Central memory CD8-positive, alpha-beta T cell (primary cell): ENCODE results near the gene ANKRD11.
"Not testable (repeated sequence)": the region's sequence is repeated elsewhere in the genome, so short reads cannot be mapped to it uniquely, and the experiment has no call there.

Experiments
- ATAC-seq: fragments of 150-1000 bp; cut with Tn5 transposase; replicated peaks from 2 replicates; pipeline ENCODE4 v1.10.0; 2022; ENCODE audit warnings: mild to moderate bottlenecking, moderate FRiP score, moderate number of reproducible peaks; ENCODE audit not compliant: poor library complexity, severe bottlenecking; ENCODE audit errors: extremely low read depth
- DNase-seq, 2 donors: peaks; one replicate each; pipeline ENCODE4 v3.0.0; 2021; ENCODE audit warnings: low spot score in 2 of 2
- H3K27ac Mint-ChIP-seq: one replicate; pipeline ENCODE4 v1.8.0; 2022; ENCODE audit warnings: low read depth, mild to moderate bottlenecking, moderate library complexity, mixed read lengths
- H3K27me3 Mint-ChIP-seq: one replicate; pipeline ENCODE4 v1.8.0; 2022; ENCODE audit warnings: mixed read lengths
- H3K36me3 Mint-ChIP-seq: one replicate; pipeline ENCODE4 v1.8.0; 2022; ENCODE audit warnings: mild to moderate bottlenecking, moderate library complexity, mixed read lengths; ENCODE audit not compliant: insufficient read depth
- H3K4me1 Mint-ChIP-seq: one replicate; pipeline ENCODE4 v1.8.0; 2022; ENCODE audit warnings: mixed read lengths
- H3K4me3 Mint-ChIP-seq: one replicate; pipeline ENCODE4 v1.8.0; 2022; ENCODE audit warnings: mild to moderate bottlenecking, moderate library complexity, mixed read lengths
- H3K9me3 Mint-ChIP-seq: one replicate; pipeline ENCODE4 v1.8.0; 2022; ENCODE audit warnings: mixed read lengths

ANKRD11 gene

GRCh38 chr16:89270666-89271345, 219.6 kb downstream of the ANKRD11 start:
- DNase-seq (no peak), ATAC-seq (no peak)
- no peak overlapping the region for H3K27ac Mint-ChIP-seq
- no peaks in the 10 kb centered on the region for H3K27me3 Mint-ChIP-seq
- peaks cover 56% of the 10 kb centered on the region for H3K36me3 Mint-ChIP-seq
- H3K4me3 Mint-ChIP-seq = no peak overlapping the region
- no peaks in the 10 kb centered on the region for H3K9me3 Mint-ChIP-seq
- peaks cover 5% of the 10 kb centered on the region for H3K4me1 Mint-ChIP-seq

- Mint-ChIP-seq H3K9me3 (no peaks in the 10 kb centered on the region), H3K4me1 (peaks cover 5% of the 10 kb centered on the region), H3K27ac (no peak overlapping the region), H3K36me3 (peaks cover 54% of the 10 kb centered on the region), H3K27me3 (no peaks in the 10 kb centered on the region), H3K4me3 (no peak overlapping the region)
- ATAC-seq = no peak
- no peak for DNase-seq
These were observed 220.3 kb downstream of the ANKRD11 start for GRCh38 chr16:89269805-89270665.

GRCh38 chr16:89268987-89269735, 221.2 kb downstream of the ANKRD11 start:
- Mint-ChIP-seq H3K4me3 (no peak overlapping the region), H3K36me3 (peaks cover 56% of the 10 kb centered on the region), H3K27me3 (no peaks in the 10 kb centered on the region), H3K9me3 (no peaks in the 10 kb centered on the region), H3K4me1 (peaks cover 10% of the 10 kb centered on the region), H3K27ac (no peak overlapping the region)
- DNase-seq = no peak
- ATAC-seq = no peak

DNA sequence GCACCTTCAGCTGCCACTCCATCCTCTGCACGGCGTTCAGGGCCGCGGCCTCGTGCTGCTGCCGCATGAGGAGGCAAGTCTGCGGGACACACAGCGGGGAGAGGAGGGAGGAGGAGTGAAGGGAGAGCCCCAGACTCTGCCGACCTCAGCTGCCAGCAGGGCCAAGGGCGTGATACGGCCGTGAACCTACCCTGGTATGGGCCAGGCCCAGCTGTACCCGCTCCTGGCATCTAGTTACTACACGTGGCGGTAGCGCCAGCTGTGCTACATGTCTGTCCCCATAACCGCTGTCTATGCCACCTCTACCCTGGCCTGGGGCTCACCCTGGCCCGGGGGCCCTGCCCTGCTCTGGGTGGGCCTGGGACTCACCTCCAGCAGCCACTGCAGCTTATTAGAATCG, 221.8 kb downstream of the ANKRD11 start:
- Mint-ChIP-seq H3K27me3 (no peaks in the 10 kb centered on the region), H3K36me3 (peaks cover 51% of the 10 kb centered on the region), H3K4me3 (no peak overlapping the region), H3K27ac (no peak overlapping the region), H3K9me3 (no peaks in the 10 kb centered on the region), H3K4me1 (peaks cover 7% of the 10 kb centered on the region)
- ATAC-seq (no peak), DNase-seq (no peak)

DNA sequence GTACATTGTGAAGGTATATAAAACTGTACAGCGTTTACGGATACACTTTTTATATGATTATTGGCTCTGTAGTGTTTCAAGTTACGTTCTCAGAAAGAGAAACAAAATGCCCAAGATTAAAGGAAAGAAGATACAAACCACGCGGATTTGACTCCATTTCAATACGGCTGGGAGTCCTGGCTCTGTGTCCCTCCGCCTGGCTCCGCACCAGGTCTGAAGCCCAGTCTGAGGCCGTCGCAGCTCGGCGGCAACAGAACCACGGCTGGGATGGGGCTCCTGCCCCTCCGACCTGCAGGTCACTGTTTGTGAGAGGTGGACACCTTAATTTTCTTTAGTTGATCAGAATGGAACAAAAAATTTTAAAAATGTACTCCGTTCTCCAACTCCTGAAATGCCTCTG, 222.6 kb downstream of the ANKRD11 start:
- H3K4me3 Mint-ChIP-seq, H3K4me1 Mint-ChIP-seq, H3K9me3 Mint-ChIP-seq, H3K27ac Mint-ChIP-seq, ATAC-seq, DNase-seq, H3K27me3 Mint-ChIP-seq: not testable (repeated sequence)
- peaks cover 43% of the 10 kb centered on the region for H3K36me3 Mint-ChIP-seq

GRCh38 chr16:89266521-89267134, 223.7 kb downstream of the ANKRD11 start:
- Mint-ChIP-seq H3K36me3 (peaks cover 35% of the 10 kb centered on the region), H3K4me1 (peaks cover 8% of the 10 kb centered on the region), H3K27ac (peak overlapping the region; percentile 8), H3K4me3 (no peak overlapping the region), H3K27me3 (no peaks in the 10 kb centered on the region), H3K9me3 (no peaks in the 10 kb centered on the region)
- DNase-seq (no peak), ATAC-seq (no peak)

GRCh38 chr16:89265647-89266046, 224.7 kb downstream of the ANKRD11 start:
- H3K27ac Mint-ChIP-seq = peak overlapping the region; percentile 25
- no peaks in the 10 kb centered on the region for H3K9me3 Mint-ChIP-seq
- peaks cover 12% of the 10 kb centered on the region for H3K4me1 Mint-ChIP-seq
- no peaks in the 10 kb centered on the region for H3K27me3 Mint-ChIP-seq
- ATAC-seq (no peak), DNase-seq (no peak)
- peaks cover 29% of the 10 kb centered on the region for H3K36me3 Mint-ChIP-seq
- H3K4me3 Mint-ChIP-seq = no peak overlapping the region

DNA sequence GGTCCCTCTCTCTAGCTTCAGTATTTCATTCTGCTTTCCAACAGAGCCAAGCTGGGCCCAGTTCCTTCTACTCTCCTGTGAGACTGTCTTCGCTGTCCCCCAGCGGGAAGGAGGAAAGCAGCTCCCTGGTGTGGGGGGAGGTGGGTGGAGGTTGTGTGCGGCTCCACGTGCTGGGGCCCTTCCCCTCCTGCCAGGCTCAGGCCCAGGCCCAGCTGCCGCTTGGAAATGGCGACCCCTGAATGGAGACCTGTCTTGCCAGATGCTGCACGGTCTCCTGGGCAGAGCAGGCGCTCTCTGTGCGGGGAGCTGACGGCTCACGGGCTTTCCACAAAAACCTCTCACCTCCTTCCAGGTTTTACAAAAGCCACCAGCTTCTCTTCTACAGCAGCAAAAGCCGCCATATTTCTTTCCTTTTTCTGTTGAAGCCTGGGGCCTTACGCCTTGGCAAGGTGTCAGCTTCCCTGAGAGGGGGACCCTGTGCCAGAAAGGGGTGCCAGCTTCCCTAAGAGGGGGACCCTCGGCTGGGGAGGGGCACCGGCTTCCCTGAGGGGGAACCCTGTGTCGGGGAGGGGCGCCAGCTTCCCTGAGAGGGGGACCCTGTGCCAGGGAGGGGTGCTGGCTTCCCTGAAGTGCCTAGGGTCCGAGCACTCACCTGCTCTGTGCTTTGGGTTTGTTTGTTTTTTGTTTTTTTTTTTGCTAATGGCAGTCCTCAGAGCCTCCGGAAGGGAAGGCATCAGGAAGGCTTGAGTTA, 225.4 kb downstream of the ANKRD11 start:
- Mint-ChIP-seq H3K4me1 (peaks cover 12% of the 10 kb centered on the region), H3K27me3 (no peaks in the 10 kb centered on the region), H3K36me3 (peaks cover 29% of the 10 kb centered on the region), H3K9me3 (no peaks in the 10 kb centered on the region), H3K27ac (peak overlapping the region; percentile 25), H3K4me3 (no peak overlapping the region)
- no peak for ATAC-seq
- no peak for DNase-seq

GRCh38 chr16:89261691-89262563, 228.4 kb downstream of the ANKRD11 start:
- ATAC-seq (no peak), DNase-seq (no peak)
- no peaks in the 10 kb centered on the region for H3K9me3 Mint-ChIP-seq
- no peak overlapping the region for H3K27ac Mint-ChIP-seq
- H3K36me3 Mint-ChIP-seq = peaks cover 10% of the 10 kb centered on the region
- H3K4me1 Mint-ChIP-seq = peaks cover 23% of the 10 kb centered on the region
- no peak overlapping the region for H3K4me3 Mint-ChIP-seq
- peaks cover 16% of the 10 kb centered on the region for H3K27me3 Mint-ChIP-seq

DNA sequence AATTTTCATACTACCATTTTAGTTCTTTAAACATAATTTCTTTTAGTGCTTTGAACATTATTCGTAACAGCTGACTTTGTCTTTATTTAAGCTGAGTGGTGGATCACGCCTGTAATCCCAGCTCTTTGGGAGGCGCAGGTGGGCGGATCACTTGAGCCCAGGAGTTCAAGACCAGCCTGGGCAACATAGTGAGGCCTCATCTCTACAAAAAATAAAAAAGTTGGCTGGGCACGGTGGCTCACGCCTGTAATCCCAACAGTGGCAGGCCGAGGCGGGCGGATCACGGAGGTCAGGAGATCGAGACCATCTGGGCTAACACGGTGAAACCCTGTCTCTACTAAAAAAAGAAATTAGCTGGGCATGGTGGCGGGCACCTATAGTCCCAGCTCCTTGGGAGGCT, 230.5 kb downstream of the ANKRD11 start:
- not testable (repeated sequence) for DNase-seq, H3K36me3 Mint-ChIP-seq, H3K4me3 Mint-ChIP-seq, H3K9me3 Mint-ChIP-seq, ATAC-seq, H3K27ac Mint-ChIP-seq
- H3K27me3 Mint-ChIP-seq = peaks cover 30% of the 10 kb centered on the region
- H3K4me1 Mint-ChIP-seq = peaks cover 28% of the 10 kb centered on the region

DNA sequence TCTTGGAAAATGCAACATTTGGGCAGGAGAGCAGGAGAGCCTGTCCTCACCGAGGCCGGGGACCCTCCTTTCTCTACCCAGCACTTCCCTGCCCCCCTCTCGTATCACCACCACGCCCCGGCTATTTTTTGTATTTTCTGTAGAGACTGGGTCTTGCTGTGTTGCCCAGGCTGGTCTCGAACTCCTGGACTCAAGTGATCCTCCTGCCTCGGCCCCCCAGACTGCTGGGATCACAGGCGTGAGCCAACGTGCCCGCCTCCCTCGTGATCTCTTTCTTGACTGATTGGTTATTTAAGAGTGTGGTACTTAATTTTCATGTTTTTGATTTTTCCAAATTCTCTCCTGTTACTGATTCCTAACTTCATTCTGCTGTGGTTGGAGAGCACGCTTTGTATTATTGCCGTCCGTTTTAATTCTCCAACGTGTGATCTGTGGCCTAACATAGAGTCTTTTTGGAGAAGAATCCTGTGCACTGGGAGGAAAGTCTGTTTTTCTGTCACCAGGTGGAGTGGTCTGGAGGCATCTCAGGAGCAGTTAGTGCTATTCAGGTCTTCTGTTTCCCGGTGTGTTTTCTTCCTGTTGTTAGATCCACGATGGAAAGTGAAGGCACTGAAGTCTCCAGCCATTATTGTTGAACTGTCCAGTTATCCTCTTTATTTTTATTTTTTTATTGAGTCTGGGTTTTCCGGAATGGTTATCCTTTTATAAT, 232.4 kb downstream of the ANKRD11 start:
- peak overlapping the region; percentile 60 for H3K4me3 Mint-ChIP-seq
- peaks cover 23% of the 10 kb centered on the region for H3K4me1 Mint-ChIP-seq
- H3K9me3 Mint-ChIP-seq = no peaks in the 10 kb centered on the region
- H3K27me3 Mint-ChIP-seq = peaks cover 30% of the 10 kb centered on the region
- no peak for ATAC-seq
- H3K36me3 Mint-ChIP-seq = peaks cover 7% of the 10 kb centered on the region
- DNase-seq = no peak
- H3K27ac Mint-ChIP-seq = peak overlapping the region; percentile 9
